Parathyroid adenoma (tissue), 2 donors: Measurements from ENCODE around the gene MDGA2.
"Not testable (repeated sequence)": the region's sequence is repeated elsewhere in the genome, so short reads cannot be mapped to it uniquely, and the experiment has no call there.

Source experiments
- H2AFZ ChIP-seq: fragments of 300-600 bp; sonication (generic); one replicate; pipeline ENCODE4 v1.7.0; 2017; ENCODE audit warnings: antibody characterized with exemption, mild to moderate bottlenecking
- H3K27ac ChIP-seq: fragments of 300-600 bp; sonication (generic); one replicate; pipeline ENCODE4 v1.7.0; 2017
- H3K27me3 ChIP-seq: fragments of 300-600 bp; sonication (generic); one replicate; pipeline ENCODE4 v1.7.0; 2017; ENCODE audit warnings: low read length; ENCODE audit not compliant: control insufficient read depth, insufficient read depth
- H3K36me3 ChIP-seq: fragments of 300-600 bp; sonication (generic); one replicate; pipeline ENCODE4 v1.7.0; 2017; ENCODE audit warnings: low read length; ENCODE audit not compliant: control insufficient read depth, insufficient read depth
- H3K4me1 ChIP-seq: fragments of 300-600 bp; sonication (generic); one replicate; pipeline ENCODE4 v1.7.0; 2017; ENCODE audit warnings: control low read depth
- H3K4me2 ChIP-seq: fragments of 300-600 bp; sonication (generic); one replicate; pipeline ENCODE4 v1.7.0; 2017; ENCODE audit warnings: low read length
- H3K4me3 ChIP-seq: fragments of 300-600 bp; sonication (generic); one replicate; pipeline ENCODE4 v1.7.0; 2017; ENCODE audit warnings: low read depth, low read length
- H3K79me2 ChIP-seq: fragments of 300-600 bp; sonication (generic); one replicate; pipeline ENCODE4 v1.7.0; 2017; ENCODE audit warnings: control low read depth
- H3K9ac ChIP-seq: fragments of 300-600 bp; sonication (generic); one replicate; pipeline ENCODE4 v1.7.0; 2017; ENCODE audit warnings: mild to moderate bottlenecking
- H3K9me3 ChIP-seq: fragments of 300-600 bp; sonication (generic); one replicate; pipeline ENCODE4 v1.7.0; 2017; ENCODE audit warnings: low read length; ENCODE audit not compliant: control insufficient read depth
- TF ChIP-seq, protein P1 (sequence below): fragments of 300-600 bp; sonication (generic); IDR thresholded peaks from one replicate; pipeline ENCODE4 v1.7.0; 2017; ENCODE audit warnings: antibody characterized with exemption, mild to moderate bottlenecking
- donor health status: primary hyperparathyroidism.

Gene MDGA2

DNA sequence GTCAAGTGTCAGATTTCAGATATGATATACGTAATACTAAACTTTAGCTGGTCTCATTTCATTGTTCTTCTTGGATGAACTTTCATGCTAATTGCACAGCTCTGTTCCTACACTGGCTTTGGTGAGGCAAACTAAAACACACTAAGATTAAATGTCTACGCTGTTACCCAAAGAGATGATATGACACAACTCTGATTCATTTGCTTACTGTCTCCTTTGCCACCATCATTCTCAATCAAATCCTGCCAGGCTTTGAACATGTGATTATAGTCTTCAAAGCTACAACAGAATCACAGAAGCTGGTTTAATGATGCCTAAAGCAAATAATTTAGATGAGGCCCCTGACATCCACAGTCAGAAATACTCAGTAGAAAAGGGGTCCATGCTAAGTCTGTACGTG lies 37.7 kb downstream of the MDGA2 start:
- Histone ChIP-seq H3K4me2 (no peak overlapping the region), H3K27ac (no peak overlapping the region), H2AFZ (no peak overlapping the region), H3K9me3 (no peaks in the 10 kb centered on the region), H3K4me3 (no peak overlapping the region), H3K79me2 (no peaks in the 10 kb centered on the region), H3K27me3 (no peaks in the 10 kb centered on the region), H3K4me1 (no peaks in the 10 kb centered on the region), H3K9ac (no peak overlapping the region), H3K36me3 (no peaks in the 10 kb centered on the region)
- TF ChIP-seq, protein P1, sequence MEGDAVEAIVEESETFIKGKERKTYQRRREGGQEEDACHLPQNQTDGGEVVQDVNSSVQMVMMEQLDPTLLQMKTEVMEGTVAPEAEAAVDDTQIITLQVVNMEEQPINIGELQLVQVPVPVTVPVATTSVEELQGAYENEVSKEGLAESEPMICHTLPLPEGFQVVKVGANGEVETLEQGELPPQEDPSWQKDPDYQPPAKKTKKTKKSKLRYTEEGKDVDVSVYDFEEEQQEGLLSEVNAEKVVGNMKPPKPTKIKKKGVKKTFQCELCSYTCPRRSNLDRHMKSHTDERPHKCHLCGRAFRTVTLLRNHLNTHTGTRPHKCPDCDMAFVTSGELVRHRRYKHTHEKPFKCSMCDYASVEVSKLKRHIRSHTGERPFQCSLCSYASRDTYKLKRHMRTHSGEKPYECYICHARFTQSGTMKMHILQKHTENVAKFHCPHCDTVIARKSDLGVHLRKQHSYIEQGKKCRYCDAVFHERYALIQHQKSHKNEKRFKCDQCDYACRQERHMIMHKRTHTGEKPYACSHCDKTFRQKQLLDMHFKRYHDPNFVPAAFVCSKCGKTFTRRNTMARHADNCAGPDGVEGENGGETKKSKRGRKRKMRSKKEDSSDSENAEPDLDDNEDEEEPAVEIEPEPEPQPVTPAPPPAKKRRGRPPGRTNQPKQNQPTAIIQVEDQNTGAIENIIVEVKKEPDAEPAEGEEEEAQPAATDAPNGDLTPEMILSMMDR = no peak

DNA sequence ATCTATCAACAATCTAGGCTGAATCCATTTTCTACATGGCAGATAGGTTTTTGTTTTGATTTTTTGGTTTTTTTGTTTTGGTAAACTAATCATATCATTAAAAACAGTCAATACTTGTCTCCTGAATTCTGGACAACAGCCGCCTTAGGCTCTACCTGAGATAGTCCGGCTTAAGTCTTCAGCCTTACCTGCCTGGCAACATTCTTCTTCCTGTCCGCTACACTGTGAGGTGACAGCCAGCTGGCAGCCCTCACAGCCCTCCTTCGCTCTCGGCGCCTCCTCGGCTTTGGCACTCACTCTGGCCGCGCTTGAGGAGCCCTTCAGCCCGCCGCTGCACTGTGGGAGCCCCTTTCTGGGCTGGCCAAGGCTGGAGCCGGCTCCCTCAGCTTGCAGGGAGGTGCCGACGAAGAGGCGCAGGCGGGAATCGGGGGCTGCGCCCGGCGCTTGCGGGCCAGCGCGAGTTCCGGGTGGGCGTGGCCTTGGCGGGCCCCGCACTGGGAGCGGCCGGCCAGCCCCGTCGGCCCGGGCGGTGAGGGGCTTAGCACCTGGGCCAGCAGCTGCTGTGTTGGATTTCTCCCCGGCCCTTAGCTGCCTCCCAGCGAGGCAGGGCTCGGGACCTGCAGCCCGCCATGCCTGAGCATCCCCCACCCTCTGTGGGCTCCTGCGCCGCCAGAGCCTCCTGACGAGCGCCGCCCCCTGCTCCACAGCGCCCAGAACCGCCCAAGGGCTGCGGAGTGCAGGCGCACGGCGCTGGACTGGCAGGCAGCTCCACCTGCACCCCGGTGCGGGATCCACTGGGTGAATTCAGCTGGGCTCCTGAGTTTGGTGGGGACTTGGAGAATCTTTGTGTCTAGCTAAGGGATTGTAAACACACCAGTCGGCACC lies 49.0 kb downstream of the MDGA2 start:
- H3K4me3 ChIP-seq = no peak overlapping the region
- no peak overlapping the region for H3K27ac ChIP-seq
- H3K4me2 ChIP-seq = no peak overlapping the region
- H3K4me1 ChIP-seq = no peaks in the 10 kb centered on the region
- H3K9me3 ChIP-seq = no peaks in the 10 kb centered on the region
- TF ChIP-seq, protein P1 = no peak
- no peaks in the 10 kb centered on the region for H3K79me2 ChIP-seq
- no peaks in the 10 kb centered on the region for H3K27me3 ChIP-seq
- H3K36me3 ChIP-seq = no peaks in the 10 kb centered on the region
- H2AFZ ChIP-seq = no peak overlapping the region
- no peak overlapping the region for H3K9ac ChIP-seq

DNA sequence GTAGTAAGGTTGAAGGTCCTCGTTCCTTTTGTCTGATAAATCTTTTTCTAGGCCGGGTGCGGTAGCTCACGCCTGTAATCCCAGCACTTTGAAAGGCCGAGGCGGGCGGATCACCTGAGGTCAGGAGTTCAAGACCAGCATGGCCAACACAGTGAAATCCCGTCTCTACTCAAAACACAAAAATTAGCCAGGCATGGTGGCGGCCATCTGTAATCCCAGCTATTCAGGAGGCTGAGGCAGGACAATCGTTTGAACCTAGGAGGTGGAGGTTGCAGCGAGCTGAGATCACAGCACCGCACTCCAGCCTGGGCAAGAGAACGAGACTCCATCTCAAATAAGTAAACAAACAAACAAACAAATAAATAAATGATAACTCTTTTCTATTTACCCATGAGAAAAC lies 51.3 kb downstream of the MDGA2 start:
- not testable (repeated sequence) for H3K4me1 ChIP-seq, H3K4me2 ChIP-seq, H3K79me2 ChIP-seq, H3K36me3 ChIP-seq, H3K9me3 ChIP-seq, H3K9ac ChIP-seq, H3K27ac ChIP-seq, H3K4me3 ChIP-seq, H3K27me3 ChIP-seq, H2AFZ ChIP-seq

DNA sequence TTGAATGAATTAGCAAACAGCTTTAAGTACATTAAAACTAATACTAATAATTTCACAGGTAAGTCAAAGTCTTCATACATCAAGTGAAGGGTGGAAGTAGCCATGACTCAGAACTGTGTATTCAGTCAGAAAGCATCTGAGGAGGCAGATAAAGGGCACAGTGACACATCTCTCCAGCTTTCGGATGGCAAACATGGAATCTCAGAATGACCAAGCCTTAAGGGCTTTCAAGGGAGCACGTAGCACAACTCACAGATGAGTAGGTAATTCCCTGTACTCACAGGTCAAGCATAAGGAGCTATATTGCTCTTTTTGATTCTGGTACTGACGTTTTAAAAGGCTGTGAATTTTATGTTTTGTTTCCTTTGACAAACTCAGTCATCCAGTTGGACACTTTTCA lies 56.0 kb downstream of the MDGA2 start:
- Histone ChIP-seq H3K27me3 (no peaks in the 10 kb centered on the region), H2AFZ (no peak overlapping the region), H3K27ac (no peak overlapping the region), H3K36me3 (no peaks in the 10 kb centered on the region), H3K4me1 (no peaks in the 10 kb centered on the region), H3K4me3 (no peak overlapping the region), H3K79me2 (no peaks in the 10 kb centered on the region), H3K9me3 (no peaks in the 10 kb centered on the region), H3K9ac (no peak overlapping the region), H3K4me2 (no peak overlapping the region)
- TF ChIP-seq, protein P1 = no peak

DNA sequence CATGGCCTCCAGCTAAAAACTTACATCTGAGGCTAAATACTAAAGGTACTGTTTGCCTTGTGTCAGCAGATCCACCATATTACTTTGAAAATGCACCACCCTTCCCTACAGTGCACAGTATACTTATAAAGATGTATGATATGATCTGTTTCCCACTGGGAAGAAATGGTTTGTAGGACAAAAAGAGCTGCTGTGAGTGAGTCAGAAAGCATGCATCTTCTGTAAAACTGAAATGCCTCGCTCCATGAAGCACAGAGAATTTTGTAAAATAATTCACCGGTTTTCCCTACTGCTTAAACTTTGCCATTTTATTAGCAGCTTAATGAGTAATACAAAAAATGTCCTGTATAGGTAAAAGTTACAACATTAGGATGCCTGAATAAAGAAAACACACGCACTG lies 68.8 kb downstream of the MDGA2 start:
- TF ChIP-seq, protein P1 = no peak
- H3K4me3 ChIP-seq = no peak overlapping the region
- no peak overlapping the region for H2AFZ ChIP-seq
- no peak overlapping the region for H3K9ac ChIP-seq
- H3K4me1 ChIP-seq = no peaks in the 10 kb centered on the region
- H3K27ac ChIP-seq = no peak overlapping the region
- H3K4me2 ChIP-seq = no peak overlapping the region
- H3K27me3 ChIP-seq = no peaks in the 10 kb centered on the region
- no peaks in the 10 kb centered on the region for H3K9me3 ChIP-seq
- H3K79me2 ChIP-seq = no peaks in the 10 kb centered on the region
- no peaks in the 10 kb centered on the region for H3K36me3 ChIP-seq
